ENCODE measurements around the gene AWAT2.
"Not testable (repeated sequence)": the region's sequence is repeated elsewhere in the genome, so short reads cannot be mapped to it uniquely, and the experiment has no call there.

The AWAT2 gene

DNA sequence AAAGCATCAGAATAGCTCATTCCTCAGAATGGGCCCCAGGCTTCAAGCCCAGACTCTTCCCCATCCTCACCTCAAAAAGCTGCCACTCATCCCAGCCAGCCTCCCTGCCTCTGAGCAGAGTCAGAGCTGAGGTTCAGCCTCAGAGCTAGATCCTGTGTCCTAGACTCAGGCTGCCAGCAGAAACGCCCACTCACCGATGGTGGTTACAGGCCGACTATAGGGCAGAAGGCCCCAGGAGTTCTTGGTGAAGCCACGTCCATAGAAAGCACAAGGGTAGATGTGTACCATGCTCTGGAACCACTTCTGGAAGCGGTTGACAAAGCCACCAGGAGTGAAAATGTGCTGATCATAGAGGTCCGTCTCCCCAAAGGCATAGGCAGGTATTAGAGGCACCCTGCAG is 7.7 kb downstream of the AWAT2 start:
- DNase-seq, result no peak

DNA sequence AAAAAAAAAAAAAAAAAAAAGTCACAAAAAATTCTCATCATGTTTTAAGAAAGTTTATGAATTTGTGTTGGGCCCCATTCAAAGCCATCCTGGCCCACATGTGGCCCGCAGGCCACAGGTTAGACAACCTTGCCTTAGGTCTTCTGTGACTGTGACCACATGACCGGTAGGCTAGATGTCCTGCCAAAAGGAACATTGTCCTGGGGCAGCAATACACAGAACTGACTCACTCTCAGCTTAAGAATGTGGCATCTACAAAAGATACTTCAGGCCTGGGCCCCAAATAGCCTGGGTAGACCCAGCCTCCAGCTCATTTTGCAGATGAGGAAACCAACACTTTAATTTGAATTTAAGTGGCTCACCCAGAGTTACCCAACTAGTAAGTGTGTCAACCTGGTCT is 10.0 kb downstream of the AWAT2 start:
- DNase-seq, result no peak

DNA sequence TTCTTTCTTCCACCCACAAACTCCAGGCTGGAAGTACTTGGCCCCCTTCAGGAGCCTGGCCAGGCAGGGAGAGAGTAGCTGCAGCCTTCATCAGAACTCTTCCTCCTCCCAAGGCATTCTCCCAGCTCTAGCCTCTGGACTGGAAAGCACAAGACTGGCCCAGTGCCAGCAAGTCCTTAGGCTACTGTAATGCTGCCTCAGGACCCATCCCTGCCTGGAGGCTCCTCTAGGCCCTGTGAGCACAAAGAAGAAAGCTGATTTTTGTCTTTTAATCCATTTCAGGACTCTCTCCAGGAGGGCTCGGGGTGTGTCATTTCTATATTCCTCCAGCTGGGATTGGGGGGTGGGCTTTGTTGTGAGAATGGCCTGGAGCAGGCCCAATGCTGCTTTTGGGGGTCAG is 10.8 kb downstream of the AWAT2 start:
- no peak for DNase-seq

GRCh38 chrX:70038515-70038914 is 11.2 kb downstream of the AWAT2 start:
- DNase-seq, result no peak

GRCh38 chrX:70034646-70035045 is 15.1 kb downstream of the AWAT2 start:
- DNase-seq, result no peak

DNA sequence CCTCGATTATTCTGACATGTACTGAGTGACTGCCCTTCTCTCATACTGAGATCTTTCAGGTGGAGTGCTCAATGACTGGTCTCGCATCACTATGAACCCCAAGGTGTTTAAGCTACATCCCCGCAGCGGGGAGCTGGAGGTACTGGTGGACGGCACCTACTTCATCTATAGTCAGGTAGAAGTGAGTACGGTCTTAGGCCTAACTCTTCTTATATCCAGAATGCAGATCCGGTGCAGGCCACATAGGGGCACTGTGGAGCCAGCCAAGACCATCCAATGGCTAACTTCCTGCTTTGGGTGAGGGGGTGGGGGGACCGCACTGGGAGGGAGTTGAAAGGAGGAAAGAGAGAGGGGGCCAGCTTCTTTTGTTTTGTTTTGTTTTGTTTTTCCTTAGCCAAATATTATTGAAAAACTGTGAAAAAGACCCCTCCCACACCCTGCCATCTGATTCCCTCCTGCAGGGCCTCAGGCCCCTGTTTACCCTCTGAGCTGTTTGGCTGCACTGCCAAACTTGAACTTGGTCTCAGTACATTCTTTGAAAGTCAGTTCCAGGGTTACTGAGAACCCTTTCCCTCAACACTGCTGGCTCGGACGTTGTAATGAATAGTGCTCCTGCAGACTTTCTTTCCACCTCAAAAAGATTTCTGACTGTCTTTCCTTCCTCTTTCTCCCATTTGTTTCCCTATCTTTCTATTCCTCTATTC is 16.2 kb downstream of the AWAT2 start:
- DNase-seq, result no peak

DNA sequence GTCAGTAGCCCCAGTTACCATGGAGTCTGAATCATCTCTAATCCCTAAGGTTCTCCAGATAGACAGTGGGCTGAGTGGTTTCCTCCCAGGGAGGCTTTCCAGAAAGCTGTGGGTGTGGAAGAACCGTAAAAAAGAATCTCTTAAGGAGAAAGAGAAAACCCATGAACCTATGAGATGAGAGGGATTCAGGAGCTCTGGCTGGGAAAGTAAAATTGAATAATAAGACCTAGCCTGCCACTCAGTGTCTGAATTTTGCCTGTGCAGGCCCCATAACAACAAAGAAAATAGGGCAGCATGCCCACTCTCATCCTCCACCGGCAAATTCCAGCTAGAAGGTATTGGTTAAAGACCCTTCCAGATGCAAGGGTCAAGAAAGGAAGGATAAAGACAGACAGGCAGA is 16.9 kb downstream of the AWAT2 start:
- no peak for DNase-seq

DNA sequence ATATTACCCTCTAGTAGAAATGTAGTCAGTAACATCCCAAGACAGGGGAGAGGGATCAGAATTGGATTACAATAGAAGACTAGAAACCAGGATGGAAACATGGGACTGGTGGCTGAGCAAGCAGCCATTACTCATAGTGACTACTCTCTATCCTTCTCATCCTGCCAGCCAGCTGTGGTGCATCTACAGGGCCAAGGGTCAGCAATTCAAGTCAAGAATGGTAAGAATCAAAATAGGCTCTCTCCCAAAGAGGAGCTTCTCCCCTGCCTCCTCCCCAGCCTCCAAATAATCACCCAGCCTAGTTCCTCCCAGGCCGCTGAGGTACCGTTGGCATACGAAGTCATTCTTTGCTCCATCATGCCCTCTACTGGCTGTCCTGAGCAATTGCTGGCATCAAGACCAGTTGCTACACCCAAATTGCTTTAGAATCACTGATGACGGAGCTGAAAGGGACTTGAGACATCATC is 19.4 kb downstream of the AWAT2 start:
- DNase-seq, result peak; percentile 26

DNA sequence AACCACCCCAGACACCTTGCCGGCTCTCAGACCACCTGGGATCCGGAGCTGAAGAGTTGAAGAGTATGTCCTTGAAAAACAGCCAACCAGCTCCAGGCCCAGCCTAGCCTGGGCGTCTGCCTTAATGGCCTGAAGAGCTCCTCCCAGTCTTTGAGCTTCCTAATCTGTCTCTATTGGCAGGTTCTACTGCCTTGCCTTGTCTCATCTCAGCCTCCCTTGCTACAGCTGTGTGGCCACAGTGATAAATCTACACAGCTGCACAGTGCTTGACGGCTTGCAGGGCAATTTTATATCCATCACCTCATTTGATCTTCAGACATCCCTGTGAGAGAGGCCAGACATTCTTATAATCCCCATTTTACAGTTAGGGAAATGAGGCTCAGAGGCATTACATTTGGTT is 19.9 kb downstream of the AWAT2 start:
- no peak for DNase-seq

DNA sequence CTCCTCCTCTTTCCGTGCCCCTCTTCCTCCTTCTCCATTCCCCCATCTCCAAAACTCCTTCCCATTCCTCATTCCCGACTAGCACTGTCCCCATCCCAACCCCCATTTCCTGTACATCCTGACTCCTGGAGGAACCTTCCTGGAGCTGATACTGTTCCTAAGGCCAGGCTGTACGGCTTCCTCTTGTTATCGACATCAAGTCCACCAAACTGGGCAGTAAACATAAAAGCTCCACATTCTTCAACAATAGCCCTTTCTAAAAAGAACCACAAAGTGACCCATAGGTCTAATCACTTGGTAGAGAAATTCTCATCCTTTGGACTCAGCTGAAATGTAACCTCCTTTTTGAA is 22.9 kb downstream of the AWAT2 start:
- no peak for DNase-seq

GRCh38 chrX:70026112-70026850 is 23.5 kb downstream of the AWAT2 start:
- DNase-seq, result no peak

DNA sequence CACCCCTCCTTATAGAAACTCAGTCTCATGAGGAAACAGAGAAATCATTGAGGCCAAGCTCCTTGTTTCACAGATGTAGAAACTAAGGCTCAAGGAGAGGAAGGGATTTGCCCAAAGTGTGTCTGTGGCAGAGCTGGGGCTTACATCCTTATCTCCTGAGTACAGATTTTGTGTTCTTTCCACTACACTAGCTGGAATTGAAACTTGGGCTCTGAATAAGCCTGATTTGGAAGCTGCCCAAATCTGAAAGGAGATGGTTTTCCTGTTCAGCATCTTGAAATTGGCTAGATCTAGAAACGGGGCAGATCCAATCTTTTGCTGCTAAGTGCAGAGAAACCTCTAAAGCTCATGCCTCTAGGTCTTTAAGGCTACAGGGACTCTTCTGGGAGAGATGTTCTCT is 24.3 kb downstream of the AWAT2 start:
- DNase-seq, result no peak

- no peak for DNase-seq
Observed at GRCh38 chrX:70022616-70023015, 27.1 kb downstream of the AWAT2 start.

GRCh38 chrX:70016513-70016912 is 33.2 kb downstream of the AWAT2 start:
- no peak for DNase-seq

GRCh38 chrX:70013466-70014381 is 36.0 kb downstream of the AWAT2 start:
- DNase-seq, result no peak

DNA sequence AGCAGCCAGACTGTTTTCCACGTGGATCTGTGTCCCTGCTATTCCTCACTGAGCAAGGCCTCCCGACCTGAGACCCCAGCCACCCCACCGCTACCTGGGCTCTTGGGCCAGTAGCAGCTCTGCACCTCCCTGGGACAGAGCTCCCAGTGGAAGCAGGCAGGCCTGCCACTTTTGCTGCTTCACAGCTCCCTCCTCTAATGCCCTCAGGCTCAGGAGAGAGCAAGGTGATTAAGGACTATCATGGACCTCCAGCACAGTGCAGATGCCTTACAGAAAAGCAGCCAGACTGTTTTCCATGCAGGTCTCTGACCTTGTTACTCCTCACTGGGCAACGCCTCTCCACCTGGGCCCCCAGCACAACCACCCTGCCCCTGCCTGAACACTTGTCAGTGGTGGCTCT is 37.0 kb downstream of the AWAT2 start:
- DNase-seq, result no peak

GRCh38 chrX:70009970-70010369 is 39.8 kb downstream of the AWAT2 start:
- no peak for DNase-seq

GRCh38 chrX:70009049-70009448 is 40.7 kb downstream of the AWAT2 start:
- no peak for DNase-seq

GRCh38 chrX:70007946-70008345 is 41.8 kb downstream of the AWAT2 start:
- DNase-seq, result no peak

- no peak for DNase-seq
Observed at GRCh38 chrX:70001708-70002341, 47.9 kb downstream of the AWAT2 start.

- DNase-seq, result no peak
Observed at GRCh38 chrX:70001269-70001668, 48.5 kb downstream of the AWAT2 start.

DNA sequence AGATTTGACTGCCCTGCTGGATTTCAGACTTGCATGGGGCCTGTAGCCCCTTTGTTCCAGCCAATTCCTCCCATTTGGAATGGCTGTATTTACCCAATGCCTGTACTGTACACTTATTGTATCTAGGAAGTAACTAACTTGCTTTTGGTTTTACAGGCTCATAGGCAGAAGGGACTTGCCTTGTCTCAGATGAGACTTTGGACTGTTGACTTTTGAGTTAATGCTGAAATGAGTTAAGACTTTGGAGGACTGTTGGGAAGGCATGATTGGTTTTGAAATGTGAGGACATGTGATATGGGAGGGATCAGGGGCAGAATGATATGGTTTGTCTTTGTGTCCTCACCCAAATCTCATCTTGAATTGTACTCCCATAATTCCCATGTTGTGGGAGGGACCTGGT is 51.4 kb downstream of the AWAT2 start:
- DNase-seq, result not testable (repeated sequence)

DNA sequence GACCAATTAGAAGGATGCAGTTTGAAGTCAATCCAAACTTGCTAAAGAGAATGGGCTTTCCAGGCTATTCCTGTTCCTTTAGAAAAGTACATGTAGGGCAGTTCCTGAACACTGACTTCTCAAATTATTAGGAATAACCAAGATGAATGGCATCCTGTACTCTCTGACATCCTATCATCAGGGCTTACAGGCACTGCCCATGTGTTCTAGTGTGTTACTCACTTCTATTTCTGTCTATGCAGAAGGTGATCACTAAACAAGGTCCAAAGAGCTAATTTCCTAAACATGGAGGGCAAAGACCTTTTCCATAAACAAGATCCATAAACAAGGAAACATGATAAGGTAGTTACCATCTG is 53.6 kb downstream of the AWAT2 start:
- DNase-seq, result no peak
